Nephron (organoid): ENCODE results near the gene PTPRD.
A peak's percentile ranks its signal among the peaks of the same experiment; 100 is the strongest.

Experiments
- H3K27ac Mint-ChIP-seq, 3 experiments: 2 replicates each; pipeline ENCODE4 v1.8.0; 2020; ENCODE audit warnings: mixed read lengths in 3 of 3, mild to moderate bottlenecking in 2 of 3, moderate library complexity in 1 of 3
- H3K27me3 Mint-ChIP-seq: 2 replicates; pipeline ENCODE4 v1.8.0; 2021; ENCODE audit warnings: low read depth, mild to moderate bottlenecking, moderate library complexity, mixed read lengths
- H3K36me3 Mint-ChIP-seq: 2 replicates; pipeline ENCODE4 v1.8.0; 2020; ENCODE audit warnings: low read depth, mixed read lengths
- H3K4me1 Mint-ChIP-seq: 2 replicates; pipeline ENCODE4 v1.8.0; 2020; ENCODE audit warnings: mixed read lengths
- H3K4me3 Mint-ChIP-seq, 3 experiments: 2 replicates each; pipeline ENCODE4 v1.8.0; 2020; ENCODE audit warnings: mild to moderate bottlenecking in 3 of 3, mixed read lengths in 3 of 3, moderate library complexity in 2 of 3
- H3K9me3 Mint-ChIP-seq: 2 replicates; pipeline ENCODE4 v1.8.0; 2020; ENCODE audit warnings: mixed read lengths
- CTCF ChIP-seq, 3 experiments: fragments of 200-600 bp; sonication (generic); IDR thresholded peaks; one replicate each; pipeline ENCODE4 v1.5.0; 2021; ENCODE audit warnings: antibody characterized with exemption in 3 of 3; ENCODE audit not compliant: unreplicated experiment in 3 of 3

The PTPRD gene

GRCh38 chr9:8338767-8339510 lies 2273.9 kb downstream of the PTPRD start:
- Mint-ChIP-seq H3K27me3 (no peaks in the 10 kb centered on the region), H3K27ac (peak overlapping the region; percentile 34 to 82 (median 63)), H3K9me3 (no peaks in the 10 kb centered on the region), H3K4me1 (peaks cover 27% of the 10 kb centered on the region), H3K36me3 (peaks cover 77% of the 10 kb centered on the region), H3K4me3 (no peak overlapping the region)
- TF ChIP-seq CTCF (IDR thresholded peaks at IDR 0.05; ENCODE audit: unreplicated experiment in 3 of 3): no peak

DNA sequence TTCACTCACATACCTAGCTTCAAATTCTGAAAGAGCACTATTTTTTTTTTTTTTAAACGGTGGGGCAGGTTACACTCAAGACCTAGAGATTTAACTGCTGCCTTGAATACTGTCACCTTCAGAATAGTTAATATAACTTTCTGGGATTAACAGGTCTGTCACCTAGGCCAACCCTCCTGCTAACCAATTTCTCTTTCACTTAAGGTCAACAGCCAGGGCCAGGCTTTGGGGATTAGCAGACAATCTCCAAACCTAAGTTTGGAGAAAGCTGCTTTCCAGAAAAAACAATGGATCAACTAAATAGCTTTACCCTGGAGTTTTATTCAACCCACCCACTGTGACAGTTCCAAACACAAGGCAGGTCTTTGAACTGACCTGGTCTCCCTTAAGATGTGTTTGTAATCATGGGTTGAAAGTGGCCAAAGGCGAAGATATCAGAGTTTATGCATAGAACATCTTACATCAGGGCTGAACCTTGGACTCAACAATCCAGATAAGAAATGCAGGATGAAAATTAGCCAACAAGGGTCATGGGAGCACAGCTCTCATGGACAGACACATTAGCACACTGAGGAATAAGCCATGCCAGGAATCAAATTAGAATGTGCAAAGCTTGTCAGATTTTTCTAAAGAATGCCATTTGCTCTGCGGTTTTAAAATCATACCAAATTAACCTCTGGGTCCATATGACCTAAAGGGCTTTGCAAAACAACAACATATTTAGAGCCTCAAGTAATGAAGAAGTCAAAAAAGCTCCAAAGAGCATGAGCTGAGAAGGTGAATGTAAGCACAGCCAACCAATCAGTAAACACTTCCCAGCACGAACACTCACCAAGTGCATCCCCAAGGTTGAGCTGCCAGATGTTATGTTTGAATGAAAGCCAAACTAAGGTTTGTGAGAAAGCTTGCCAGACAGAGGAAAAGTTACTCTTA lies 2274.7 kb downstream of the PTPRD start:
- TF ChIP-seq CTCF (IDR thresholded peaks at IDR 0.05; ENCODE audit: unreplicated experiment in 3 of 3): no peak
- Mint-ChIP-seq H3K27me3 (no peaks in the 10 kb centered on the region), H3K4me3 (no peak overlapping the region), H3K27ac (peak overlapping the region; percentile 34 to 82 (median 63)), H3K9me3 (no peaks in the 10 kb centered on the region), H3K36me3 (peaks cover 85% of the 10 kb centered on the region), H3K4me1 (peaks cover 31% of the 10 kb centered on the region)

- Mint-ChIP-seq H3K36me3 (peaks cover 91% of the 10 kb centered on the region), H3K27me3 (no peaks in the 10 kb centered on the region), H3K4me1 (peaks cover 33% of the 10 kb centered on the region), H3K4me3 (no peak overlapping the region), H3K9me3 (peaks cover 19% of the 10 kb centered on the region), H3K27ac (peak overlapping the region; percentile 12 to 78 (median 38))
- TF ChIP-seq CTCF (IDR thresholded peaks at IDR 0.05; ENCODE audit: unreplicated experiment in 3 of 3): no peak
Measured at GRCh38 chr9:8332871-8333270, 2279.9 kb downstream of the PTPRD start.

GRCh38 chr9:8332331-8332650 lies 2280.5 kb downstream of the PTPRD start:
- peaks cover 29% of the 10 kb centered on the region for H3K4me1 Mint-ChIP-seq

More at GRCh38 chr9:8332331-8332650, 2280.5 kb downstream of the PTPRD start:
- no peak for TF ChIP-seq CTCF (IDR thresholded peaks at IDR 0.05; ENCODE audit: unreplicated experiment in 3 of 3)
- peak overlapping the region; percentile 12 to 78 (median 38) for H3K27ac Mint-ChIP-seq
- peaks cover 91% of the 10 kb centered on the region for H3K36me3 Mint-ChIP-seq
- no peaks in the 10 kb centered on the region for H3K27me3 Mint-ChIP-seq
- peaks cover 25% of the 10 kb centered on the region for H3K9me3 Mint-ChIP-seq
- no peak overlapping the region for H3K4me3 Mint-ChIP-seq
